HT1080 (cell line): ENCODE data around the gene MTRF1. TPM values are rescaled to one million over a fixed set of nuclear protein-coding genes. Genes with fewer than 3 reads are reported as not detected.
A peak's percentile ranks its signal among the peaks of the same experiment; 100 is the strongest.
"Not testable (repeated sequence)": the region's sequence is repeated elsewhere in the genome, so short reads cannot be mapped to it uniquely, and the experiment has no call there.

Experiments used
- DNase-seq: peaks from one replicate; pipeline ENCODE4 v3.0.0-alpha.2; 2015; ENCODE audit warnings: low read depth
- total RNA-seq: library from RNA; depleted of rRNA; stranded (reverse); fragments of >200 nt; shearing (Covaris generic); gene quantifications from 2 replicates; pipeline ENCODE4 v1.2.3, GENCODE V29; 2014

Gene MTRF1
- total RNA-seq, 1 experiment from 2014 or later: 13.7 TPM

DNA sequence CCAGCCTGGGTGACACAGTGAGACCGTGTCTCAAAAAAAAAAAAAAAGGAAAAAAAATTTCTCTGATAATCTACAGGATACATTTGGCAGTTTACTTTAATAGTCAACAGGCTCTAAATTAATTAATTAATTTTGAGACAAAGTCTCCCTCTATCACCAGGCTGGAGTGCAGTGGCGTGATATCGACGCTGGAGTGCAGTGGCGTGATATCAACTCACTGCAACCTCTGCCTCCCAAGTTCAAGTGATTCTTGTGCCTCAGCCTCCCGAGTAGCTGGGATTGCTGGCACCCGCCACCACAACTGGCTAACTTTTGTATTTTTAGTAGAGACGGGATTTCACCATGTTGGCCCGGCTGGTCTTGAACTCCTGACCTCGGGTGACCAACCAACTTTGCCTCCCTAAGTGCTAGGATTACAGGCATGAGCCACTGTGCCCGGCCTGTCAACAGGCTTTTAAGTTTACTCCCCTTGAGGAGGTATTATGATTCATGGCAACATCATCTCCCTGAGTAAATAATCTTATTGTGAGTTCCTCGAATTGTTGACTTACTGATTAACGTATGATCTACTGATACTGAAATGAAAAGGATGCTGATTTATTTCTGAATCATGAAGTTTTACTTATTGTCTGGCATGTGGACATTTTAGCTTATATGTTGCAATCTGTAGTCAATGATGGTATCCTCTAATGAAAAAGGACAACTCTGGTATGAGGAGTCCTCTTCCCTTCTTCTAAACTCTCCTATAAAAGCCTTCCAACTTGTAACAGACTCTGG is 21.3 kb upstream of the MTRF1 start:
- peak; percentile 90 for DNase-seq

DNA sequence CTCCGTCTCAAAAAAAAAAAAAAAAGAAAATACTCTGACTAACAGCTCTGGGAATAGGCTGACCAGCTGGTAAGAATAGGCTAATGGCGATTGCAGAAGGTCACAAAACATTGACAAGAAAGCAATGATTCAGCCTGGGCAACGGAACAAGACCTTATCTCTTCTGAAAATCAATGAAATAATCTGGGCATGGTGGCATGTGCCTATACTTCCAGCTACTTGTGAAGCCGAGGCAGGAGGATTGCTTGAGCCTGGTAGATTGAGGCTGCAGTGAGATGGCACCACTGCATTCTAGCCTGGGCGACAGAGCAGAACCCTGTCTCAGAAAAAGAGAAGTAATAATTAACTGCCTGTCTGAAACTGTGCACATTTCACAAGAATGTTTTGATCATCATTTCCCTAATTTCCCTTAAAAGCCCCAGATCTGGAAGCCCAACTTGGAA is 18.8 kb upstream of the MTRF1 start:
- DNase-seq: no peak

DNA sequence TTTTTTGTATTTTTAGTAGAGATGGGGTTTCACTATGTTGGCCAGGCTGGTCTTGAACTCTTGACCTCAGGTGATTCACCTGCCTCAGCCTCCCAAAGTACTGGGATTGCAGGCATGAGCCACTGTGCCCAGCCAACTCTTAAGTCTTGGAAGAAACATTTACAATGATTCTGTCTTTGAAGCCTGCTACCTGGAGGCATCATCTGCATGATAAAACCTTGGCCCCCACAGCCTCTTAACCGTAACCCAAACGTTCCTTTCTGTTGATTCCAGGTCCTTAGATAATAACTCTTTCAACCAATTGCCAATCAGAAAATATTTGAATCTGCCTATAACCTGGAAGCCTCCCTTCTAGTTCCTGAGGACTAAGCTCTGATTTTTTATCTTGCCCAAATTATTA is 15.8 kb upstream of the MTRF1 start:
- DNase-seq: not testable (repeated sequence)

DNA sequence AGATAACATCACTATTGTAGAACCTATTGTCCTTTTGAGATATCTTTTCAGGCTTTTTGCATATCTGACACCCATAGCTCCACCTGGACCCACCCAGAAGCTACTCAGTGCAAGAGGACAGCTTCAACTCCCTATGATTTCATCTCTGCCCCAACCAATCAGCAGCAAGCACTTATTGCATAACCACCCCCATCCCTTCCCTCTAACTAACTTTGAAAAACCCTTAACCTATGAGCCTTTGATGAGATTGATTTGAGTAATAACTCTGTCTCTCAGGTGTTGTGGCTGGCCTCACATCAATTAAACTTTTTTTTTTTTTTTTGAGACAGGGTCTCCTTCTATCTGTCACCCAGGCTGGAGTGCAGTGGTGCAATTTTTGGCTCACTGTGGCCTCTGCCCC is 13.4 kb upstream of the MTRF1 start:
- no peak for DNase-seq

GRCh38 chr13:41274881-41275280 is 11.5 kb upstream of the MTRF1 start:
- DNase-seq: no peak

- DNase-seq: no peak
Measured at GRCh38 chr13:41273831-41274441, 10.6 kb upstream of the MTRF1 start.

DNA sequence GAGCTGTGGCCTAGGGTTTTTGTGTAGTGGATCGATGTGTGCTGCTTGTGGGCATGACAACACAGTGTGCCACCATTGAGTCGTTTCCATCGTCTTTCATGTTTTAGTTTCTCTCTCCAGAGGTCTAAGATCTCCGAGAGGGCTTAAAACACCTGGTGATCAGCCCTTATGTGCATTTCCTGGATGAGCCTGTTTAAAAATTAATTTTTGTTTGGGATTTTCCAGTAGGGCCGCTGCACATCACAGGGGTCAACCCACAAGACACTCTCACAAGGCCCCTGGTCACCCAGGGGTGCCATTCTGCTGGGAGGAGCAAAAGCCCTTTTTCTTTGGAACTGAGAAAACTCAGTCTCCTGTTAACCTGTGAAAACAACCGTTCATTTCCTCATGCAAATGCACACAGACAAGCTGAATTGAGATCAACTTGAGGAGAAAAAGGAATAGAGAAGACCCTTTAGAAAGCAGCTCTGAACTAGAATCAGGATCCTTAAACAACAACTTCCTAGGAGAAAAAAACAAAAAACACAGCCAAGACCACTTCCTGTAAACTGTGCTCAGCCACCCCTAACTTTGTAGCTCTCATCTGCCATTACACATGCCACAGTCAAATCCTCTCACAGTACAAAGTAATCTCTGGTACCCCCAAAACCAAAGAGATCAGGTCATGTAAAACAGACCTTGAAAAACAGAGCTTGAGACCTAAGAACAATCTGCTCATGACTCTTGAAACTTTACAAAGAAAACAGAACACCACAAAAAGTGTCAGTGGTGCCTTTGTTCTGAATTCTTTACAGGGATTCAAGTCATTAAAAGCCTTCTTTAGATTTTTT is 8.3 kb upstream of the MTRF1 start:
- no peak for DNase-seq

DNA sequence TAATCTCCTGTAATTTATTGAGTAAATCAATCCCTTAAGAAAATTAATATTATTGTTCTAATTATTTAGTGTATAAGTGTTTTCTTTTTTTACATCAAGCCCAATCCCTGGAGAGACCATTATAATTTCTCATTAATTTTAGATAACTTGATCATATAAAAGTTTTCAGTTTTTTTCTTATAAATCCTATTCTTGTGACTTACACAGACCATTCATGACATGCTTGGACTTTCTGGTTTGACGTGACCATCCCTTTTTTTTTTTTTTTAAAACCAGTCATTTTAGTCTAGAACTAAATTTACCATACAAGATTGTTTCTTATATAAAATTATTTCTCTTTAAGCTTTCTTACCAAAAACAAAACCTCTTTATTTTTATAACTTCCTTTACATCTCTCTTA is 5.4 kb upstream of the MTRF1 start:
- DNase-seq: peak; percentile 17

DNA sequence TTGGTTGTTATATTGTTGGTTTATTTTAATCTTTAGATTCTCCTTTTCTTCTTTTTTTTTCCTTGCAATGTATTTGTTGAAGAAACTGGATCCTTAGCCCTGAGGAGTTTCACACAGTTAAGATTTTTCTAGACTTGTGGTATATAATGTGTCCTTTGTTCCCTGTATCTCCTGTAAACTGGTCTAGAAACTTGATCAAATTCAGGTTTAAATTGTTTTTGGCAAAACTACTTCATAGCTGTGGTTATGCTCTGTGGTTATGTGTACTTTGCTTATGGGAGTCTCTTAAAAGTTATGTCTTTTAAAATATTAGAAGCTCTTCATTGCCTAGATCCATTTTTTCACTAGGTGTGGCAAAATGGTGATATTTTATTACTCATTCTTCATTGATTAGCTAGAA is 3.7 kb upstream of the MTRF1 start:
- peak; percentile 37 for DNase-seq

DNA sequence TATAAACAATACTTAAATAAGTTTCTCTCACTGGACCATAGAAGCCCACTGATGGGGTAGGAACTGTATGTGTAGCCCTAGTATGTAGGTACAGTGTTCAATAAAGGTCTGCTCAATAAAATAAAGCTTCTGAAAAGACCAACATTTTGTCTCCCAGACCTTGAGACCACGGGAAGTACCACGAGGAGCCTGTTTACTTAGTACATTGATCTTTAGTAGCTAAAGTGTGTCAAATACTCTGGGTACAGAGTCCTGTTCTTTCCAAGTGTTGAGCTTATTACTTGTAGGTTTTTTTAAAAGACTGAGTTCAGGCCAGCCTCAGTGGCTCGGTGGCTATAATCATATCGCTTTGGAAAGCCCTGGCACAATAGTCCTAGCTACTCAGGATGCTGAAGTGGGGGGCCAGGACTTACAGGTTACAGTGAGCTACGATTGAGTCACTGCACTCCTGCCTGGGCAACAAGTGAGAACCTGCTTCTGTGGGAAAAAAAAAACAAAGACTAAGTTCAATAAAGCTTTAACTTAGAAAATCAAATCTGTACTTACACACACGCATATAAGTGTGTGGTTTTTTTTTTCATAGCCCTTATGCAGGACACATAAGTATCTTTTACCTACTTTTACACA is 3.4 kb downstream of the MTRF1 start:
- DNase-seq: no peak

- no peak for DNase-seq
Measured at GRCh38 chr13:41257535-41257934, 5.8 kb downstream of the MTRF1 start.

- no peak for DNase-seq
Measured at GRCh38 chr13:41254902-41255301, 8.5 kb downstream of the MTRF1 start.

GRCh38 chr13:41250993-41251392 is 12.4 kb downstream of the MTRF1 start:
- DNase-seq: no peak

GRCh38 chr13:41246969-41247680 is 16.3 kb downstream of the MTRF1 start:
- no peak for DNase-seq

DNA sequence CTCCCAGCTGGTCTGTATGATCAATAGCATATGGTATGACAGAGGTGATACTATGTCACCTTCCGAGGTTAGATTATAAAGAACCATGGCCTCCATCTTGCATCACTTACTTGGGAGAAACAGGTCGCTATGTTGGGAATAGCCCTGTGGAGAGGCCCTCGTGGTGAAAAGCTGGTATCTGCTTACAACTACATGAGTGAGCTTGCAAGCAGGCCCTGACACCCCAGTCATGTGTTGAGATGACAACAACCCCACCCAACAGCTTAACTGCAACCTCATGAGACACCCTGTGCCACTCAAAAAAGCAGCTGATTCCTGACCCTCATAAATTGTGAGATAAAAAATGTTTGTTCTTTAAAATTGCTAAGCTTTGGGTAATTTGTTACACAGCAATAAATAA is 18.8 kb downstream of the MTRF1 start:
- DNase-seq: no peak

DNA sequence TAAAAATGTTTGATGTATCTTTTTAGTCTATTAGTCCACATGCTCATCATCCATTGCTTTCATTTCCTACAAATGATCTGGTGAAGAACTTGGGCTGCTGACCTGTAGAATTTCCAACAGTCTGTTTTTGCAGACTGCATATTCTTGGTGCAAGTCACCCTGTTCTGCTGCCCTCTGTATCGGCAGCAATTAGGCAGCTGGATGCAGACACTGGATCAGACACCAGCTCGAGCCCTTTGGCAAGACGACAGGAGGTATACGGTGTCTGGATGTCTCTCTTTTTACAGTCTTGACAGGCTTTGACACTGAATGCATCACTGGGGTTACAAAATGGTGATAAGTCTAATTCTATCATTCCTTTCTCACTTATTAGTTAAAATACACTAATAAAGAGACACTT is 21.8 kb downstream of the MTRF1 start:
- DNase-seq: no peak

GRCh38 chr13:41236369-41236768 is 27.0 kb downstream of the MTRF1 start:
- DNase-seq: no peak

- DNase-seq: no peak
Measured at GRCh38 chr13:41232578-41233480, 30.5 kb downstream of the MTRF1 start.

GRCh38 chr13:41231786-41232185 is 31.6 kb downstream of the MTRF1 start:
- DNase-seq: peak; percentile 55
